T-helper 1 cell treated with Interleukin-12 subunit alpha and Interleukin-12 subunit beta and Interleukin-4 antibody, amounts not matched to agents 30 ng/mL and 1 ng/mL, for 36 hours (primary cell): ENCODE data around the gene AFF4. TPM values are rescaled to one million over a fixed set of nuclear protein-coding genes. Genes with fewer than 3 reads are reported as not detected.
"Not testable (repeated sequence)": the region's sequence is repeated elsewhere in the genome, so short reads cannot be mapped to it uniquely, and the experiment has no call there.

Experiments used
- intact Hi-C: fragments of 100-400 bp; cut with micrococcal nuclease; formaldehyde crosslinking; loops from one replicate; pipeline ENCODE4 v1.15.1; 2024
- total RNA-seq: library from RNA; stranded (reverse); gene quantifications from 2 replicates; pipeline ENCODE4 v1.2.3, GENCODE V29; 2022

AFF4 gene
- total RNA-seq, 1 donor from 2014 or later: 46.9 TPM

GRCh38 chr5:132961123-132961815 lies 2.2 kb downstream of the AFF4 start:
- intact Hi-C loops: loop anchor here (5.0 to 10.0 kb wide), 3 partner anchors 224 to 1326 kb away; partner anchors contain the start of genes KIF3A, RAD50 and RAPGEF6

GRCh38 chr5:132956166-132956799 lies 7.2 kb downstream of the AFF4 start:
- intact Hi-C loops: not testable (repeated sequence)

GRCh38 chr5:132953710-132954109 lies 9.7 kb downstream of the AFF4 start:
- intact Hi-C loops: no loop called here

- intact Hi-C loops: no loop called here
Observed at GRCh38 chr5:132952829-132953228, 10.6 kb downstream of the AFF4 start.

GRCh38 chr5:132951897-132952296 lies 11.5 kb downstream of the AFF4 start:
- intact Hi-C loops: no loop called here

- intact Hi-C loops: no loop called here
Observed at GRCh38 chr5:132949136-132949535, 14.3 kb downstream of the AFF4 start.

GRCh38 chr5:132947671-132948070 lies 15.8 kb downstream of the AFF4 start:
- intact Hi-C loops: no loop called here

GRCh38 chr5:132945315-132945714 lies 18.1 kb downstream of the AFF4 start:
- intact Hi-C loops: not testable (repeated sequence)

- intact Hi-C loops: no loop called here
Observed at GRCh38 chr5:132943362-132944022, 19.9 kb downstream of the AFF4 start.

GRCh38 chr5:132941331-132941730 lies 22.1 kb downstream of the AFF4 start:
- intact Hi-C loops: no loop called here

GRCh38 chr5:132928062-132928407 lies 35.4 kb downstream of the AFF4 start:
- intact Hi-C loops: no loop called here

GRCh38 chr5:132927355-132928061 lies 35.9 kb downstream of the AFF4 start:
- intact Hi-C loops: no loop called here

- intact Hi-C loops: no loop called here
Observed at GRCh38 chr5:132926437-132926836, 37.0 kb downstream of the AFF4 start.

GRCh38 chr5:132916086-132916485 lies 47.3 kb downstream of the AFF4 start:
- intact Hi-C loops: no loop called here

GRCh38 chr5:132915681-132916080 lies 47.8 kb downstream of the AFF4 start:
- intact Hi-C loops: no loop called here

GRCh38 chr5:132909702-132910101 lies 53.7 kb downstream of the AFF4 start:
- intact Hi-C loops: no loop called here

GRCh38 chr5:132907161-132907560 lies 56.3 kb downstream of the AFF4 start:
- intact Hi-C loops: no loop called here

GRCh38 chr5:132905938-132906337 lies 57.5 kb downstream of the AFF4 start:
- intact Hi-C loops: no loop called here

- intact Hi-C loops: no loop called here
Observed at GRCh38 chr5:132901730-132902129, 61.7 kb downstream of the AFF4 start.

- intact Hi-C loops: no loop called here
Observed at GRCh38 chr5:132901036-132901435, 62.4 kb downstream of the AFF4 start.

- intact Hi-C loops: no loop called here
Observed at GRCh38 chr5:132898094-132898493, 65.3 kb downstream of the AFF4 start.

- intact Hi-C loops: no loop called here
Observed at GRCh38 chr5:132896685-132897084, 66.7 kb downstream of the AFF4 start.
